Heart left ventricle (tissue), 16 donors: ENCODE data around the gene NSD2. TPM values are rescaled to one million over a fixed set of nuclear protein-coding genes. Genes with fewer than 3 reads are reported as not detected.
"Not testable (repeated sequence)": the region's sequence is repeated elsewhere in the genome, so short reads cannot be mapped to it uniquely, and the experiment has no call there.

Experiments used
- ATAC-seq, 4 donors: fragments of 200-7000 bp; cut with Tn5 transposase; one replicate each; pipeline ENCODE4 v1.9.1; 2020 to 2022; ENCODE audit warnings: moderate library complexity in 4 of 4, mild to moderate bottlenecking in 3 of 4, moderate number of reproducible peaks in 1 of 4
- DNase-seq, 5 donors: peaks; one replicate each; pipeline ENCODE4 v3.0.0-alpha.2; 2020
- H3K27ac ChIP-seq, 12 donors: fragments of 200-600 bp; sonication (generic) in 4 of 12; one replicate each; pipeline versions ENCODE4 v1.5.0 to v1.8.0; 2016 to 2022; ENCODE audit warnings: mild to moderate bottlenecking in 2 of 12
- H3K27me3 ChIP-seq, 9 donors: fragments of 200-600 bp; sonication (generic) in 2 of 9; one replicate each; pipeline versions ENCODE4 v1.5.1 to v1.8.0; 2016 to 2022; ENCODE audit warnings: mild to moderate bottlenecking in 3 of 9
- H3K36me3 ChIP-seq, 9 donors: fragments of 200-600 bp; sonication (generic) in 2 of 9; one replicate each; pipeline versions ENCODE4 v1.5.0 to v1.8.0; 2018 to 2022; ENCODE audit warnings: mild to moderate bottlenecking in 2 of 9
- H3K4me1 ChIP-seq, 12 donors: fragments of 200-600 bp; sonication (generic) in 4 of 12; one replicate each; pipeline versions ENCODE4 v1.5.0 to v1.8.0; 2016 to 2022; ENCODE audit warnings: mild to moderate bottlenecking in 3 of 12
- H3K4me3 ChIP-seq, 12 donors: fragments of 200-600 bp; sonication (generic) in 4 of 12; one replicate each; pipeline versions ENCODE4 v1.5.0 to v1.8.0; 2017 to 2022; ENCODE audit warnings: mild to moderate bottlenecking in 9 of 12, moderate library complexity in 4 of 12
- H3K9me3 ChIP-seq, 12 donors: fragments of 200-600 bp; sonication (generic) in 4 of 12; one replicate each; pipeline versions ENCODE4 v1.5.0 to v1.8.0; 2016 to 2022; ENCODE audit warnings: mild to moderate bottlenecking in 1 of 12
- CTCF ChIP-seq, 12 donors: fragments of 200-600 bp; sonication (generic) in 4 of 12; IDR thresholded peaks; one replicate each; pipeline versions ENCODE4 v1.5.0 to v1.8.0; 2018 to 2022; ENCODE audit warnings: antibody characterized with exemption in 12 of 12, mild to moderate bottlenecking in 5 of 12
- POLR2A ChIP-seq, 2 donors: fragments of 450-650 bp; IDR thresholded peaks; one replicate each; pipeline ENCODE4 v1.6.1; 2017; ENCODE audit warnings: antibody characterized with exemption in 2 of 2, mild to moderate bottlenecking in 2 of 2, moderate library complexity in 2 of 2
- WGBS, 4 donors: extraction: QIAGEN DNeasy Blood & Tissue Kit in 2 of 4; methylation state at CpG; one replicate each; pipeline versions ENCODE4 v1.1.5 to v1.1.7; 2013 to 2018; 5-methylcytosine and 5-hydroxymethylcytosine counted together
- intact Hi-C, 10 donors: fragments of 100-400 bp; cut with DNase I; formaldehyde crosslinking; loops; one replicate each; pipeline versions ENCODE4 v1.11.1 to v1.14.2; 2022
- polyA plus RNA-seq, 2 donors: library from polyadenylated mRNA; stranded (reverse); fragments of 200-250 nt; gene quantifications; one replicate each; pipeline ENCODE4 v1.2.3, GENCODE V29; 2013
- total RNA-seq, 9 donors: library from RNA; depleted of rRNA in 2 of 9; stranded (reverse); fragments of >200 nt in 2 of 9; fragmentation: NEBNext Ultra II Directional in 3 of 9; extraction: Animal tissue kit (Norgen Biotek cat#: 25700) in 3 of 9; gene quantifications; one replicate each; pipeline versions ENCODE4 v1.1.0 to v1.2.4, GENCODE V29; 2016 to 2023
- donor health status: ischemic (EF 13 %, LVEDD 7.1; RV severe dilation, severe dysfunction).
- donor health status: healthy with polysubstance abuse.
- donor health status: DM: no; HTN: yes; CAD: no.
- donor health status: DM: no; HTN: no; CAD: no.
- donor health status: ischemic (EF 25% LVEDD 6.9; RV normal size, moderate dysfunction).
- donor health status: ischemic (EF 25% LVEDD 5.7; RV mildly dilated, moderate dysfunction).
- donor health status: healthy.
- donor health status: DM: yes; HTN: yes; CAD: no.
- donor health status: ischemic (EF 35%, LVEDD 5.7; RV mildly dilated, moderate dysfunction).
- donor health status: nonischemic (EF 11% LVEDD 7.7; RV severe dilation, severe dysfunction).
- donor health status: DM: yes; HTN: yes; CAD: no.
- donor health status: PGD.
- donor health status: ischemic (EF 29% LVEDD 5.4; RV normal size, mild dysfunction).
- donor health status: nonischemic (EF 23%, LVEDD 6.1; RV moderate dilation, normal function).

The NSD2 gene
- total and polyA plus RNA-seq, 11 donors, result 11.4 to 63.3 (median 39.0) TPM

GRCh38 chr4:1904042-1904441 is 32.8 kb downstream of the NSD2 start:
- DNase-seq (no peak), ATAC-seq (no peak)
- Histone ChIP-seq H3K36me3 (peaks cover 0 to 78% (median 48%) of the 10 kb centered on the region in 9 donors), H3K9me3 (no peaks in the 10 kb centered on the region), H3K4me1 (peaks cover 0 to 6% (median 0%) of the 10 kb centered on the region in 12 donors), H3K4me3 (no peak overlapping the region), H3K27me3 (no peaks in the 10 kb centered on the region), H3K27ac (no peak overlapping the region)
- WGBS, 4 donors, result 74 to 78% (median 78%) methylated on average over 3 of the region's 3 CpGs
- intact Hi-C loops, result loop anchor here in 1 of 10 donors (5.0 kb wide), 1 partner anchor 157 kb away; no protein-coding TSS in a partner anchor
- no peak for TF ChIP-seq POLR2A (IDR thresholded peaks at IDR 0.05)

GRCh38 chr4:1907848-1908525 is 36.8 kb downstream of the NSD2 start:
- no peaks in the 10 kb centered on the region for H3K27me3 ChIP-seq
- intact Hi-C loops, result no loop called here

GRCh38 chr4:1909696-1910095 is 38.5 kb downstream of the NSD2 start:
- intact Hi-C loops, result loop anchor here in 1 of 10 donors (1.0 kb wide), 1 partner anchor 161 kb away; no protein-coding TSS in a partner anchor
- H3K4me1 ChIP-seq, ATAC-seq, H3K9me3 ChIP-seq, DNase-seq, H3K27me3 ChIP-seq, H3K27ac ChIP-seq, H3K4me3 ChIP-seq: not testable (repeated sequence)
- H3K36me3 ChIP-seq, result peaks cover 0 to 55% (median 24%) of the 10 kb centered on the region in 9 donors
- WGBS, 4 donors, result 94 to 95% (median 95%) methylated on average over 11 of the region's 11 CpGs

More at GRCh38 chr4:1907848-1908525, 36.8 kb downstream of the NSD2 start:
- no peaks in the 10 kb centered on the region for H3K4me1 ChIP-seq
- no peak overlapping the region for H3K27ac ChIP-seq
- no peak overlapping the region for H3K4me3 ChIP-seq
- no peak for TF ChIP-seq CTCF (IDR thresholded peaks at IDR 0.05)
- TF ChIP-seq POLR2A (IDR thresholded peaks at IDR 0.05), result no peak
- no peaks in the 10 kb centered on the region for H3K9me3 ChIP-seq
- DNase-seq, result no peak
- no peak for ATAC-seq
- peaks cover 0 to 58% (median 26%) of the 10 kb centered on the region in 9 donors for H3K36me3 ChIP-seq
- 93 to 98% (median 95%) methylated on average over 7 of the region's 7 CpGs for WGBS, 4 donors

GRCh38 chr4:1910643-1911042 is 39.5 kb downstream of the NSD2 start:
- Histone ChIP-seq H3K36me3 (peaks cover 0 to 48% (median 17%) of the 10 kb centered on the region in 9 donors), H3K4me1 (no peaks in the 10 kb centered on the region), H3K27ac (no peak overlapping the region), H3K9me3 (no peaks in the 10 kb centered on the region), H3K4me3 (no peak overlapping the region), H3K27me3 (no peaks in the 10 kb centered on the region)
- no peak for TF ChIP-seq POLR2A (IDR thresholded peaks at IDR 0.05)
- peak in 11 of 12 donors; percentile 15 to 55 (median 32) for TF ChIP-seq CTCF (IDR thresholded peaks at IDR 0.05)
- WGBS, 4 donors, result 33 to 39% (median 38%) methylated on average over 3 of the region's 3 CpGs
- intact Hi-C loops, result loop anchor here in 1 of 10 donors (1.0 kb wide), 1 partner anchor 162 kb away; no protein-coding TSS in a partner anchor
- DNase-seq (no peak), ATAC-seq (peak in 1 of 4 donors; percentile 42)

- H3K27ac ChIP-seq, intact Hi-C loops, ATAC-seq, H3K27me3 ChIP-seq, DNase-seq, H3K9me3 ChIP-seq, H3K4me1 ChIP-seq, H3K4me3 ChIP-seq: not testable (repeated sequence)
- 91 to 94% (median 92%) methylated on average over 9 of the region's 9 CpGs for WGBS, 4 donors
- peaks cover 0 to 42% (median 17%) of the 10 kb centered on the region in 9 donors for H3K36me3 ChIP-seq
Observed at GRCh38 chr4:1911316-1911715, 40.1 kb downstream of the NSD2 start.
